ENCODE measurements around the gene NPAS3.

The NPAS3 gene

GRCh38 chr14:33229269-33229929 lies 290.7 kb downstream of the NPAS3 start:
- no peak for DNase-seq
- no peak overlapping the region for H3K27ac ChIP-seq (ENCODE audit: low read depth, low read length)
- no peak overlapping the region for H3K4ac ChIP-seq (ENCODE audit: low read depth, low read length)
- no peak overlapping the region for H2AFZ ChIP-seq (ENCODE audit: insufficient read depth, low read length, poor library complexity)
- no peak overlapping the region for H3K18ac ChIP-seq (ENCODE audit: low read length)
- no peak overlapping the region for H3K14ac ChIP-seq (ENCODE audit: low read length)
- WGBS (ENCODE audit: extremely low coverage, insufficient coverage, insufficient read length) = no CpG with 5 or more reads among the region's 10 CpGs
- no peak overlapping the region for H4K12ac ChIP-seq (ENCODE audit: low read depth, low read length)
- no peaks in the 10 kb centered on the region for H3K36me3 ChIP-seq (ENCODE audit: control insufficient read depth in 1 of 2, insufficient read depth in 2 of 2, low read length in 2 of 2)
- no peaks in the 10 kb centered on the region for H3K27me3 ChIP-seq (ENCODE audit: insufficient read depth, low read length)
- no peak overlapping the region for H4K91ac ChIP-seq (ENCODE audit: low read depth, low read length)
- H3K4me3 ChIP-seq (ENCODE audit: low read depth, low read length) = no peak overlapping the region
- no peak overlapping the region for H2BK5ac ChIP-seq (ENCODE audit: low read depth, low read length, poor library complexity)
- H2BK12ac ChIP-seq (ENCODE audit: low read length) = no peak overlapping the region
- H3K23ac ChIP-seq (ENCODE audit: low read length) = no peak overlapping the region
- no peak overlapping the region for H4K8ac ChIP-seq (ENCODE audit: low read depth, low read length)
- H3K4me1 ChIP-seq (ENCODE audit: control insufficient read depth in 1 of 2, insufficient read depth in 2 of 2, low read length in 2 of 2) = no peaks in the 10 kb centered on the region
- H3K79me1 ChIP-seq (ENCODE audit: low read length) = no peaks in the 10 kb centered on the region
- H2BK120ac ChIP-seq (ENCODE audit: insufficient read depth, low read length, poor library complexity) = no peak overlapping the region
- H3K4me2 ChIP-seq (ENCODE audit: low read length) = no peak overlapping the region
- H3K9ac ChIP-seq (ENCODE audit: low read length) = no peak overlapping the region
- H2AK5ac ChIP-seq (ENCODE audit: low read length) = no peak overlapping the region
- no peaks in the 10 kb centered on the region for H3K9me3 ChIP-seq (ENCODE audit: insufficient read depth, low read depth, low read length)
- no peaks in the 10 kb centered on the region for H3K79me2 ChIP-seq (ENCODE audit: control insufficient read depth, insufficient read depth, low read length, poor library complexity)

GRCh38 chr14:33230021-33230420 lies 291.3 kb downstream of the NPAS3 start:
- Histone ChIP-seq H3K79me1 (ENCODE audit: low read length) (no peaks in the 10 kb centered on the region), H3K36me3 (ENCODE audit: control insufficient read depth in 1 of 2, insufficient read depth in 2 of 2, low read length in 2 of 2) (no peaks in the 10 kb centered on the region), H4K91ac (ENCODE audit: low read depth, low read length) (no peak overlapping the region), H2BK5ac (ENCODE audit: low read depth, low read length, poor library complexity) (no peak overlapping the region), H2BK12ac (ENCODE audit: low read length) (no peak overlapping the region), H3K18ac (ENCODE audit: low read length) (no peak overlapping the region), H3K79me2 (ENCODE audit: control insufficient read depth, insufficient read depth, low read length, poor library complexity) (no peaks in the 10 kb centered on the region), H3K23ac (ENCODE audit: low read length) (no peak overlapping the region), H2BK120ac (ENCODE audit: insufficient read depth, low read length, poor library complexity) (no peak overlapping the region), H3K27ac (ENCODE audit: low read depth, low read length) (no peak overlapping the region), H2AK5ac (ENCODE audit: low read length) (no peak overlapping the region), H4K12ac (ENCODE audit: low read depth, low read length) (no peak overlapping the region), H3K14ac (ENCODE audit: low read length) (no peak overlapping the region), H3K4me2 (ENCODE audit: low read length) (no peak overlapping the region), H3K9ac (ENCODE audit: low read length) (no peak overlapping the region), H3K4me1 (ENCODE audit: control insufficient read depth in 1 of 2, insufficient read depth in 2 of 2, low read length in 2 of 2) (no peaks in the 10 kb centered on the region), H3K27me3 (ENCODE audit: insufficient read depth, low read length) (no peaks in the 10 kb centered on the region), H3K4me3 (ENCODE audit: low read depth, low read length) (no peak overlapping the region), H2AFZ (ENCODE audit: insufficient read depth, low read length, poor library complexity) (no peak overlapping the region), H4K8ac (ENCODE audit: low read depth, low read length) (no peak overlapping the region), H3K9me3 (ENCODE audit: insufficient read depth, low read depth, low read length) (no peaks in the 10 kb centered on the region), H3K4ac (ENCODE audit: low read depth, low read length) (no peak overlapping the region)
- no CpG with 5 or more reads among the region's 3 CpGs for WGBS (ENCODE audit: extremely low coverage, insufficient coverage, insufficient read length)
- DNase-seq = no peak

GRCh38 chr14:33232031-33232430 lies 293.4 kb downstream of the NPAS3 start:
- H3K4me2 ChIP-seq (ENCODE audit: low read length) = no peak overlapping the region
- no peak overlapping the region for H4K12ac ChIP-seq (ENCODE audit: low read depth, low read length)
- no peak overlapping the region for H2BK5ac ChIP-seq (ENCODE audit: low read depth, low read length, poor library complexity)
- H3K14ac ChIP-seq (ENCODE audit: low read length) = no peak overlapping the region
- no peaks in the 10 kb centered on the region for H3K4me1 ChIP-seq (ENCODE audit: control insufficient read depth in 1 of 2, insufficient read depth in 2 of 2, low read length in 2 of 2)
- no peak overlapping the region for H3K18ac ChIP-seq (ENCODE audit: low read length)
- DNase-seq = no peak
- H2BK12ac ChIP-seq (ENCODE audit: low read length) = no peak overlapping the region
- no peak overlapping the region for H3K27ac ChIP-seq (ENCODE audit: low read depth, low read length)
- no peak overlapping the region for H2BK120ac ChIP-seq (ENCODE audit: insufficient read depth, low read length, poor library complexity)
- no peak overlapping the region for H3K4me3 ChIP-seq (ENCODE audit: low read depth, low read length)
- no peak overlapping the region for H3K23ac ChIP-seq (ENCODE audit: low read length)
- H3K27me3 ChIP-seq (ENCODE audit: insufficient read depth, low read length) = no peaks in the 10 kb centered on the region
- H3K79me2 ChIP-seq (ENCODE audit: control insufficient read depth, insufficient read depth, low read length, poor library complexity) = no peaks in the 10 kb centered on the region
- no peak overlapping the region for H3K9ac ChIP-seq (ENCODE audit: low read length)
- H4K91ac ChIP-seq (ENCODE audit: low read depth, low read length) = no peak overlapping the region
- no peak overlapping the region for H3K4ac ChIP-seq (ENCODE audit: low read depth, low read length)
- H3K79me1 ChIP-seq (ENCODE audit: low read length) = no peaks in the 10 kb centered on the region
- WGBS (ENCODE audit: extremely low coverage, insufficient coverage, insufficient read length) = no CpG with 5 or more reads among the region's 3 CpGs
- no peaks in the 10 kb centered on the region for H3K36me3 ChIP-seq (ENCODE audit: control insufficient read depth in 1 of 2, insufficient read depth in 2 of 2, low read length in 2 of 2)
- no peak overlapping the region for H2AK5ac ChIP-seq (ENCODE audit: low read length)
- no peak overlapping the region for H2AFZ ChIP-seq (ENCODE audit: insufficient read depth, low read length, poor library complexity)
- H4K8ac ChIP-seq (ENCODE audit: low read depth, low read length) = no peak overlapping the region
- H3K9me3 ChIP-seq (ENCODE audit: insufficient read depth, low read depth, low read length) = no peaks in the 10 kb centered on the region

GRCh38 chr14:33237115-33237740 lies 298.5 kb downstream of the NPAS3 start:
- H3K79me2 ChIP-seq (ENCODE audit: control insufficient read depth, insufficient read depth, low read length, poor library complexity) = no peaks in the 10 kb centered on the region
- H3K27ac ChIP-seq (ENCODE audit: low read depth, low read length) = no peak overlapping the region
- H3K9me3 ChIP-seq (ENCODE audit: insufficient read depth, low read depth, low read length) = no peaks in the 10 kb centered on the region
- H3K14ac ChIP-seq (ENCODE audit: low read length) = no peak overlapping the region
- no peak overlapping the region for H2BK120ac ChIP-seq (ENCODE audit: insufficient read depth, low read length, poor library complexity)
- H3K23ac ChIP-seq (ENCODE audit: low read length) = no peak overlapping the region
- no peak overlapping the region for H4K8ac ChIP-seq (ENCODE audit: low read depth, low read length)
- no peak overlapping the region for H3K4ac ChIP-seq (ENCODE audit: low read depth, low read length)
- no peak overlapping the region for H4K91ac ChIP-seq (ENCODE audit: low read depth, low read length)
- DNase-seq = peak in 1 of 2 donors; percentile 47
- H3K9ac ChIP-seq (ENCODE audit: low read length) = no peak overlapping the region
- H3K4me3 ChIP-seq (ENCODE audit: low read depth, low read length) = no peak overlapping the region
- H2AFZ ChIP-seq (ENCODE audit: insufficient read depth, low read length, poor library complexity) = no peak overlapping the region
- H4K12ac ChIP-seq (ENCODE audit: low read depth, low read length) = no peak overlapping the region
- WGBS (ENCODE audit: extremely low coverage, insufficient coverage, insufficient read length) = no CpG with 5 or more reads among the region's 4 CpGs
- H3K18ac ChIP-seq (ENCODE audit: low read length) = no peak overlapping the region
- H3K4me1 ChIP-seq (ENCODE audit: control insufficient read depth in 1 of 2, insufficient read depth in 2 of 2, low read length in 2 of 2) = no peaks in the 10 kb centered on the region
- no peak overlapping the region for H2AK5ac ChIP-seq (ENCODE audit: low read length)
- no peak overlapping the region for H3K4me2 ChIP-seq (ENCODE audit: low read length)
- no peaks in the 10 kb centered on the region for H3K36me3 ChIP-seq (ENCODE audit: control insufficient read depth in 1 of 2, insufficient read depth in 2 of 2, low read length in 2 of 2)
- H2BK5ac ChIP-seq (ENCODE audit: low read depth, low read length, poor library complexity) = no peak overlapping the region
- H3K79me1 ChIP-seq (ENCODE audit: low read length) = no peaks in the 10 kb centered on the region
- H2BK12ac ChIP-seq (ENCODE audit: low read length) = no peak overlapping the region
- H3K27me3 ChIP-seq (ENCODE audit: insufficient read depth, low read length) = no peaks in the 10 kb centered on the region

All from trophoblast cell (in vitro differentiated cells and primary cell).